GM12878 (cell line): ENCODE data around the gene NRP2. TPM values are rescaled to one million over a fixed set of nuclear protein-coding genes. Genes with fewer than 3 reads are reported as not detected.

ENCODE experiments used
- ATAC-seq: fragments of 200-7000 bp; cut with Tn5 transposase; 3 replicates; pipeline ENCODE4 v1.9.1; 2020; ENCODE audit warnings: mild to moderate bottlenecking, moderate library complexity
- BruUV-seq: library from RNA; stranded (reverse); fragments of 400-500 nt; replicated peaks from 2 replicates; lab custom pipeline; 2021; lab: Mats Ljungman, UMichigan
- CTCF ChIA-PET: fragments of 300-600 bp; sonication (Branson Sonifier 250); formaldehyde crosslinking; extraction: SDS; loops from one replicate; lab custom pipeline; 2021; ENCODE audit warnings: inconsistent platforms; lab: Yijun Ruan, JAX
- POLR2A ChIA-PET: fragments of 350-600 bp; formaldehyde crosslinking; extraction: SDS; loops from one replicate; lab custom pipeline; 2021; ENCODE audit warnings: inconsistent platforms; lab: Charles Lee
- RAD21 ChIA-PET: fragments of 300-600 bp; sonication (Branson Sonifier 250); formaldehyde crosslinking; loops from one replicate; lab custom pipeline; 2023; ENCODE audit warnings: antibody characterized with exemption; ENCODE audit not compliant: unreplicated experiment; lab: Charles Lee
- SMC1A ChIA-PET: fragments of 300-600 bp; sonication (Branson Sonifier 250); formaldehyde crosslinking; loops from one replicate; lab custom pipeline; 2023; ENCODE audit not compliant: unreplicated experiment, uncharacterized antibody; lab: Charles Lee
- DNase-seq: peaks from one replicate; pipeline ENCODE4 v3.0.0-alpha.2; 2011; ENCODE audit warnings: low read depth, low spot score
- FAIRE-seq: peaks from 3 replicates; lab custom pipeline; 2011; peaks lifted over from hg19 to GRCh38; lab: Jason Lieb, UNC
- H2AFZ ChIP-seq: 2 replicates; pipeline ENCODE4 v1.6.0; 2011; ENCODE audit warnings: low read depth, low read length, control low read depth; ENCODE audit not compliant: control insufficient read depth
- H3K27ac ChIP-seq: 2 replicates; pipeline ENCODE4 v1.5.1; 2011; ENCODE audit warnings: control low read depth; ENCODE audit not compliant: control insufficient read depth, insufficient read depth
- H3K27me3 ChIP-seq, 2 experiments: replicated peaks in 1 of 2; 2 replicates each; pipeline versions ENCODE4 v1.6.0 to v1.6.1; 2011; ENCODE audit warnings: low read length in 1 of 2; ENCODE audit not compliant: control insufficient read depth in 2 of 2, insufficient read depth in 2 of 2
- H3K36me3 ChIP-seq, 2 experiments: 2 replicates each; pipeline ENCODE4 v1.5.1; 2011; ENCODE audit warnings: low read length in 1 of 2; ENCODE audit not compliant: control insufficient read depth in 2 of 2, insufficient read depth in 2 of 2
- H3K4me1 ChIP-seq: 2 replicates; pipeline ENCODE4 v1.6.1; 2011; ENCODE audit warnings: mild to moderate bottlenecking, low read length, moderate library complexity, mixed read lengths; ENCODE audit not compliant: control insufficient read depth, insufficient read depth
- H3K4me2 ChIP-seq: 2 replicates; pipeline ENCODE4 v1.6.0; 2011; ENCODE audit warnings: control low read depth; ENCODE audit not compliant: control insufficient read depth, insufficient read depth
- H3K4me3 ChIP-seq: fragments of 200-600 bp; sonication (generic); 2 replicates; pipeline ENCODE4 v1.5.1; 2016
- H3K79me2 ChIP-seq: 2 replicates; pipeline ENCODE4 v1.6.0; 2011; ENCODE audit warnings: low read length; ENCODE audit not compliant: control insufficient read depth, insufficient read depth
- H3K9ac ChIP-seq: 2 replicates; pipeline ENCODE4 v1.8.0; 2011; ENCODE audit warnings: low read length, control low read depth, mixed read lengths; ENCODE audit not compliant: control insufficient read depth, insufficient read depth
- H3K9me3 ChIP-seq: replicated peaks from 3 replicates; pipeline ENCODE4 v1.5.1; 2011; ENCODE audit warnings: mild to moderate bottlenecking, low read length; ENCODE audit not compliant: control insufficient read depth, insufficient read depth
- H4K20me1 ChIP-seq: 2 replicates; pipeline ENCODE4 v1.6.0; 2011; ENCODE audit not compliant: control insufficient read depth, insufficient read depth
- BACH1 ChIP-seq: fragments of 450-650 bp; IDR thresholded peaks from 2 replicates; pipeline ENCODE4 v1.6.1; 2017; ENCODE audit warnings: mild to moderate bottlenecking, borderline replicate concordance
- BCL3 ChIP-seq: IDR thresholded peaks from 2 replicates; pipeline ENCODE4 v1.6.1; 2011; ENCODE audit warnings: borderline replicate concordance, low read depth, mild to moderate bottlenecking, moderate library complexity, low read length; ENCODE audit not compliant: insufficient read depth, poor library complexity, severe bottlenecking
- GATAD2B ChIP-seq: fragments of 450-650 bp; conservative IDR thresholded peaks from 2 replicates; pipeline ENCODE4 v1.6.1; 2017; ENCODE audit warnings: low read depth, mild to moderate bottlenecking, moderate library complexity
- JUND ChIP-seq: IDR thresholded peaks from 2 replicates; pipeline ENCODE4 v1.6.1; 2012; ENCODE audit warnings: low read depth, mild to moderate bottlenecking, low read length, improper control_type of control experiment, moderate library complexity
- LARP7 ChIP-seq: fragments of 450-650 bp; IDR thresholded peaks from 2 replicates; pipeline ENCODE4 v1.6.1; 2017; ENCODE audit warnings: mild to moderate bottlenecking
- MAX ChIP-seq: IDR thresholded peaks from 2 replicates; pipeline ENCODE4 v1.6.1; 2012; ENCODE audit warnings: low read depth, low read length, improper control_type of control experiment
- MYB ChIP-seq: fragments of 150-350 bp; IDR thresholded peaks from 2 replicates; pipeline ENCODE4 v1.6.1; 2014; ENCODE audit warnings: mild to moderate bottlenecking, low read depth, low read length, borderline replicate concordance
- NBN ChIP-seq: fragments of 450-650 bp; IDR thresholded peaks from 2 replicates; pipeline ENCODE4 v1.6.1; 2016
- NKRF ChIP-seq: fragments of 450-650 bp; conservative IDR thresholded peaks from 2 replicates; pipeline ENCODE4 v1.6.1; 2017; ENCODE audit warnings: mild to moderate bottlenecking, moderate library complexity
- NR2C1 ChIP-seq: fragments of 450-650 bp; IDR thresholded peaks from 2 replicates; pipeline ENCODE4 v1.6.1; 2017; ENCODE audit warnings: antibody characterized with exemption, mild to moderate bottlenecking, moderate library complexity
- PML ChIP-seq: IDR thresholded peaks from 2 replicates; pipeline ENCODE4 v1.6.1; 2012; ENCODE audit warnings: low read length, inconsistent platforms
- RAD21 ChIP-seq: IDR thresholded peaks from 2 replicates; pipeline ENCODE4 v1.6.1; 2011; ENCODE audit warnings: mild to moderate bottlenecking, low read depth, low read length, moderate library complexity; ENCODE audit not compliant: insufficient read depth
- SPI1 ChIP-seq: IDR thresholded peaks from 2 replicates; pipeline ENCODE4 v1.6.1; 2011; ENCODE audit warnings: low read depth, mild to moderate bottlenecking, low read length, moderate library complexity, borderline replicate concordance; ENCODE audit not compliant: insufficient read depth
- ZBTB4 ChIP-seq: fragments of 450-650 bp; formaldehyde crosslinking; IDR thresholded peaks from 2 replicates; pipeline ENCODE4 v1.4.0; 2022; ENCODE audit warnings: mild to moderate bottlenecking, moderate library complexity
- ZNF217 ChIP-seq: fragments of 450-650 bp; IDR thresholded peaks from 2 replicates; pipeline ENCODE4 v1.6.1; 2017; ENCODE audit warnings: antibody characterized with exemption, mild to moderate bottlenecking
- ZNF384 ChIP-seq: IDR thresholded peaks from 2 replicates; pipeline ENCODE4 v1.6.1; 2012; ENCODE audit warnings: low read depth, mild to moderate bottlenecking, low read length, improper control_type of control experiment, borderline replicate concordance
- WGBS: methylation state at CpG from one replicate; pipeline ENCODE4 v1.1.6; 2016; ENCODE audit warnings: low lambda C conversion rate; ENCODE audit not compliant: insufficient replicate concordance, insufficient coverage; ENCODE audit errors: missing lambda C conversion rate; 5-methylcytosine and 5-hydroxymethylcytosine counted together
- in situ Hi-C: fragments of 300-500 bp; cut with MboI; formaldehyde crosslinking; loops from 9 replicates; pipeline ENCODE4 v1.14.3; 2018; ENCODE audit warnings: mixed read lengths
- intact Hi-C: fragments of 100-400 bp; cut with micrococcal nuclease; formaldehyde crosslinking; loops from one replicate; pipeline ENCODE4 v1.14.2; 2022; ENCODE audit not compliant: unreplicated experiment
- polyA plus RNA-seq, 11 experiments: library from polyadenylated mRNA; depleted of rRNA in 4 of 11; unstranded in 6 of 11; stranded (reverse) in 5 of 11; fragments of >200 nt; fragmentation: Nextera tagmentation in 4 of 11; fragmentation: Illumina TruSeq in 1 of 11; extraction: Ambion mirVana in 4 of 11; extraction: Trizol in 1 of 11; gene quantifications; 1 replicate in 1 of 11; 2 replicates in 10 of 11; pipeline versions ENCODE4 v1.2.1 to v1.2.3, GENCODE V29; 2011 to 2016; ENCODE audit warnings: inconsistent platforms in 2 of 11, missing spikeins in 2 of 11, low read depth in 1 of 11
- total RNA-seq, 4 experiments: library from RNA; depleted of rRNA in 3 of 4; stranded (reverse); fragments of >200 nt in 3 of 4; fragmentation: Illumina TruSeq in 1 of 4; extraction: Trizol in 1 of 4; gene quantifications; 2 replicates each; pipeline versions ENCODE4 v1.2.1 to v1.2.3, GENCODE V29; 2013 to 2021

Gene NRP2
- total and polyA plus RNA-seq, 10 of the 15 experiments (the other 5 are each of a cell fraction or from before 2014, with no cell fraction given), result 0.06 to 1.2 (median 0.46) TPM

GRCh38 chr2:205759257-205759656 lies 77.0 kb downstream of the NRP2 start:
- no peak for DNase-seq
- Histone ChIP-seq H3K27ac (no peak overlapping the region), H3K9me3 (no peaks in the 10 kb centered on the region), H4K20me1 (no peaks in the 10 kb centered on the region), H3K9ac (no peak overlapping the region), H3K36me3 (no peaks in the 10 kb centered on the region), H3K4me1 (no peaks in the 10 kb centered on the region), H3K79me2 (no peaks in the 10 kb centered on the region), H2AFZ (no peak overlapping the region), H3K4me3 (no peak overlapping the region), H3K27me3 (no peaks in the 10 kb centered on the region; a peak in 2 of 4 replicates), H3K4me2 (no peak overlapping the region)
- ATAC-seq, result no peak
- no TSS peak for BruUV-seq
- SMC1A ChIA-PET, result no interaction called here
- intact Hi-C loops (no loop called here), in situ Hi-C loops (no loop called here)
- FAIRE-seq, result no peak
- CTCF ChIA-PET, result interaction anchor here (1.4 kb wide), 1 partner anchor 17 kb away, joined by 4 read pairs; no protein-coding TSS in a partner anchor
- TF ChIP-seq ZBTB4 (no peak), ZNF384 (no peak), NKRF (no peak), MAX (no peak), BACH1 (no peak), ZNF217 (no peak), JUND (no peak), RAD21 (no peak), PML (no peak), MYB (no peak), LARP7 (no peak), GATAD2B (no peak), NBN (no peak), BCL3 (no peak), NR2C1 (no peak), SPI1 (no peak)
- POLR2A ChIA-PET, result no interaction called here
- 37% methylated on average over 4 of the region's 4 CpGs for WGBS
- RAD21 ChIA-PET, result interaction anchor here (1.2 kb wide), 1 partner anchor 52 kb away, joined by 3 read pairs; no protein-coding TSS in a partner anchor
